ENCODE data around the gene TNFRSF25. TPM values are rescaled to one million over a fixed set of nuclear protein-coding genes. Genes with fewer than 3 reads are reported as not detected.

The TNFRSF25 gene
- total RNA-seq, result 10 to 100 TPM in 1 of 2 donors, 1 to 10 TPM in 1; 9.5 to 48.2 TPM

- no peaks in the 10 kb centered on the region for H3K27me3 ChIP-seq (replicated peaks; ENCODE audit: insufficient read depth)
Observed at GRCh38 chr1:6466023-6466422, at the start of gene TNFRSF25. Gene TNFRSF25, minus strand, starts transcription at chr1:6466173. Its CDS starts 66 bp downstream, at chr1:6466107.

GRCh38 chr1:6515771-6516170 is 49.8 kb upstream of the TNFRSF25 start:
- ATAC-seq (ENCODE audit: insufficient number of reproducible peaks, low FRiP score, low read depth) (no peak), DNase-seq (ENCODE audit: low spot score) (no peak)
- no peaks in the 10 kb centered on the region for H3K9me3 ChIP-seq
- no peaks in the 10 kb centered on the region for H3K36me3 ChIP-seq
- no peaks in the 10 kb centered on the region for H3K27me3 ChIP-seq (replicated peaks; ENCODE audit: insufficient read depth)
- peaks cover 10 to 25% of the 10 kb centered on the region in 2 donors for H3K4me1 ChIP-seq (ENCODE audit: control insufficient read depth in 1 of 2, low read depth in 2 of 2)
- H3K4me3 ChIP-seq, result no peak overlapping the region
- TF ChIP-seq CTCF (IDR thresholded peaks at IDR 0.05), result no peak
- no peak overlapping the region for H3K27ac ChIP-seq

More at GRCh38 chr1:6466023-6466422, at the start of gene TNFRSF25:
- no peaks in the 10 kb centered on the region for H3K4me1 ChIP-seq (ENCODE audit: control insufficient read depth in 1 of 2, low read depth in 2 of 2)
- peaks cover 34% of the 10 kb centered on the region for H3K36me3 ChIP-seq
- H3K9me3 ChIP-seq, result no peaks in the 10 kb centered on the region
- no peak within 1 kb of the TSS for H3K27ac ChIP-seq
- no peak for DNase-seq (ENCODE audit: low spot score)
- TF ChIP-seq CTCF (IDR thresholded peaks at IDR 0.05), result no peak
- H3K4me3 ChIP-seq, result peak within 1 kb of the TSS; percentile 25
- no peak for ATAC-seq (ENCODE audit: insufficient number of reproducible peaks, low FRiP score, low read depth)

- DNase-seq (ENCODE audit: low spot score) (no peak), ATAC-seq (ENCODE audit: insufficient number of reproducible peaks, low FRiP score, low read depth) (no peak)
- H3K36me3 ChIP-seq, result no peaks in the 10 kb centered on the region
- no peaks in the 10 kb centered on the region for H3K9me3 ChIP-seq
- no peak for TF ChIP-seq CTCF (IDR thresholded peaks at IDR 0.05)
- no peaks in the 10 kb centered on the region for H3K27me3 ChIP-seq (replicated peaks; ENCODE audit: insufficient read depth)
- peaks cover 3 to 7% of the 10 kb centered on the region in 2 donors for H3K4me1 ChIP-seq (ENCODE audit: control insufficient read depth in 1 of 2, low read depth in 2 of 2)
- H3K27ac ChIP-seq, result peak overlapping the region in 1 of 2 donors; percentile 37
- no peak overlapping the region for H3K4me3 ChIP-seq
Observed at GRCh38 chr1:6513320-6513801, 47.4 kb upstream of the TNFRSF25 start.

GRCh38 chr1:6512908-6513280 is 46.9 kb upstream of the TNFRSF25 start:
- Histone ChIP-seq H3K9me3 (no peaks in the 10 kb centered on the region), H3K4me3 (no peak overlapping the region), H3K27ac (peak overlapping the region in 1 of 2 donors; percentile 37), H3K36me3 (no peaks in the 10 kb centered on the region), H3K27me3 (replicated peaks; ENCODE audit: insufficient read depth) (no peaks in the 10 kb centered on the region), H3K4me1 (ENCODE audit: control insufficient read depth in 1 of 2, low read depth in 2 of 2) (peaks cover 3 to 7% of the 10 kb centered on the region in 2 donors)
- TF ChIP-seq CTCF (IDR thresholded peaks at IDR 0.05), result no peak
- no peak for DNase-seq (ENCODE audit: low spot score)
- no peak for ATAC-seq (ENCODE audit: insufficient number of reproducible peaks, low FRiP score, low read depth)

- Histone ChIP-seq H3K4me3 (no peak overlapping the region), H3K36me3 (no peaks in the 10 kb centered on the region), H3K27ac (no peak overlapping the region), H3K9me3 (no peaks in the 10 kb centered on the region), H3K27me3 (replicated peaks; ENCODE audit: insufficient read depth) (no peaks in the 10 kb centered on the region), H3K4me1 (ENCODE audit: control insufficient read depth in 1 of 2, low read depth in 2 of 2) (peaks cover 3 to 12% of the 10 kb centered on the region in 2 donors)
- no peak for TF ChIP-seq CTCF (IDR thresholded peaks at IDR 0.05)
- ATAC-seq (ENCODE audit: insufficient number of reproducible peaks, low FRiP score, low read depth), result no peak
- no peak for DNase-seq (ENCODE audit: low spot score)
Observed at GRCh38 chr1:6512245-6512907, 46.4 kb upstream of the TNFRSF25 start.
